Activated CD8-positive, alpha-beta memory T cell treated with anti-CD3 and anti-CD28 coated beads for 1 hour (primary cell): ENCODE data around the gene C5.
"Not testable (repeated sequence)": the region's sequence is repeated elsewhere in the genome, so short reads cannot be mapped to it uniquely, and the experiment has no call there.

Experiments
- DNase-seq, 2 donors: peaks; one replicate each; pipeline ENCODE4 v3.0.0-alpha.2; 2020; ENCODE audit warnings: low read depth in 1 of 2; ENCODE audit errors: extremely low read depth in 1 of 2

The C5 gene

DNA sequence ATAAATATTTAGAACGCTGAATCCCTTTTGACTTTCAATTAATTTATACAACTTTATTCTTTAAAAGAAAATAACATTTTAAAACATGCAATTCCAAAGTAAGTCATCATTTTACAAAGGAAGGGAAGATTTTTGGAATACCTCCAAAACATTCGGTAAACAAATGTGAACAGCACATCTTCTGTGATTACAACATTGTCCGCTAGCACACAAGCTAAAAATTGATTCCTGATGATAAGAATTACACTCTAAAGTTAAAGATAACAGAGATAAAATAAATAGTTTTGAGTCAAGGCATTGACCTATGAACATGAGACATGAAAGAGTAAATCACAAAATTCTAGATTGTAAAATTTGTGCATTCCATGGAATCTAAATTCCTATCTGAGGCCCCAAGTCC is 67.2 kb downstream of the C5 start:
- DNase-seq = no peak

DNA sequence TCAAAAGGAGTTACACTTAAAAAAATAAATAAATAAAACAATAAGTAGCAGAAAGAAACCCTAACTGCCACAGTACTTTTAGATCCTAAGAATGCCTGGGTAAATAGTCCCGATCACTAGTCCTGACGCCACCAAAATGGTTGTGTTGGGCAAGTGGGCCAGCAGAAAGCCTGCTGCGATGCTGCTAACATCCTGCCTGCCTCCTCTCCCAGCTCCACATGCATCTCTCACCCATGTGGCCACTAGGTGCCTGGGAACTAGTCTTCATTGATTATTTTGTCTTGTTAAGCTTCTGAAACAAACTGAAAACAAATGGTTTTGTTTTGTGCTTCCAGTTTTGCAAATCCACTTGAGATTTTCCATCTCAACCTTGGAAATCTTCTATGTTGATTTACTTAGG is 69.1 kb downstream of the C5 start:
- no peak for DNase-seq

DNA sequence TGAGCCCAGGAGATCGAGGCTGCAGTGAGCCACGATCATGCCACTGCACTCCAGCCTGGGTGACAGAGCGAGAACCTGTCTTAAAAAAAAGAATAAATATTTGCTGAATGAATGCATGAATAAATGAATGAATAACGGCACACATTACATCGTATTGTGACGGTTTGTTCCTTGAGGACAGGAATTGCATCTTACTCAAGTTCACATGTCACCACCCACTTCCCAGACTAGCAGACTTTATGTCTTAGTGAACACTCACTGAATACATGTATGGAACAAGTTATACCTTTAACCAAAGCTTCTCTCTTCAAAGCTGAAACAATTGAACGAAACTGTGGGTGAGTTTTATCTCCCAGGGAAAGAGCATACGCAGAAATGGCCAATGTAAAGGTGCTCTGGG is 70.3 kb downstream of the C5 start:
- DNase-seq = no peak

DNA sequence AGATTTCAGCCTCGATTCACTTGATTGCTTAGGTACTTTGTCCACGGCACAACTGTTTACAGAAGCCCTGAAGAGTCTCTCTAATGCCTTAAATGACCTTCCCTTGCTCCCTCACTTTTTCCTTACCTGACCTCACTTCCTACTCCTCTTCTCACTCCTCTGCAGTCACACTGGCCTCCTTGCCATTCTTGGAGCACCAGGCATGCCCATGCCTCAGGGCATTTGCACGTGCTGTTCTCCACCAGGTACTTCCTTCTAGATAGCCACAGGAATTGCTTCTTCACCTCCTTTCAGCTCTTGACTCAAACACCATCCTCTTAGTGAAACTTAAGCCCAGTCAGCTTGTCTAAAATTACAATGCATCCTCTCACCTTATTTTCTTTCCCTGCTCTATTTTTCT is 71.1 kb downstream of the C5 start:
- DNase-seq = no peak

DNA sequence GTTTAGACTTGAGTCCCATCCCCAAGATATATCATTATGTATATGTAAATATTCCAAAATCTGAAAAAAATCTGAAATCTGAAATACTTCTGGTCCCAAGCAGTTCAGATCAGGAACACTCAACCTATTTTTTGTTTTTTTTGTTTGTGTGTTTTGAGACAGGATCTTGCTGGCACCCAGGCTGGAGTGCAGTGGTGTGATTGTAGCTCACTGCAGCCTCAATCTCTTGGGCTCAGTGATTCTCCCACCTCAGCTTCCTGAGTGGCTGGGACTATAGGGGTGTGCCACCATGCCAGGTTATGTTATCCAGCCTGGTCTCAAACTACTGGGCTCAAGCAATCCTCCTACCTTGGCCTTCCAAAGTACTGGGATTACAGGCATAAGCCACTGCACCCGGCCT is 72.8 kb downstream of the C5 start:
- no peak for DNase-seq

DNA sequence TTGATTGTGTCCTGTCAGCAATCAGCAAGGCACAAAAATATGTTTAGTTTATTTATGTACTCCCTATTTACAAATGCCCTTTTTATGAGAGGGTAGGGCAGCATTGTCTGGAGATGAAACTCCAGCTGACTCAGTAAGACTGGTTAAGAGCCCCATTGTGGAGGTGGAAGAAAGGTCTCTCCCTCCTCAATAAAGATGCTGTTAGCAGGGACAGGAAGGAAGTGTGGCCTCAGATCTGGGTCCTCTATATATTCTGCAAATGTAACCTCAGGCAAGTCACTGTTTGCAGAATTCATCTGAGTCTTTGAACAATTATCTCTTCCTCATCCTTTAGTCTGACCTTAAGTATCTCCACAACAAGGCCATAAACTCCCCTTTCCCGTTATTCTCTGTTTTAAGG is 75.2 kb downstream of the C5 start:
- no peak for DNase-seq

DNA sequence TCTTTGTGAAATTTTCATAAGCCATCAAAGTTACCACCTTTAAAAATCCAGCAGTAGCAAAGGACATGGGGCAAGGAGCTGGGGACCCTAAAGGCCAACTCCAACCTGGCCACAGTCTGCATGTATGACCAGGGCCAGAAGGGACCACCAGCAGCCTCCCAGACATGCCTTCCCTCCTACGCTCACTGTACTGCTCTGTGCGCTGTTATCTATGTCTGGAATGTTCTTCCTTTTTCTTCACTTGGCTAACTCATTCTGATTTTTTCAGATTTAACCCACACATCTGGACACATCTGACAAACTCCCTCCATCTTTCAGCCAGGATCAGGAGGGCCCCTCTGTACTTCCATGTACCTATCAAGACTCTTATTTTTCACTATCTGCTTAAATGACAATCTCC is 75.9 kb downstream of the C5 start:
- DNase-seq = no peak

DNA sequence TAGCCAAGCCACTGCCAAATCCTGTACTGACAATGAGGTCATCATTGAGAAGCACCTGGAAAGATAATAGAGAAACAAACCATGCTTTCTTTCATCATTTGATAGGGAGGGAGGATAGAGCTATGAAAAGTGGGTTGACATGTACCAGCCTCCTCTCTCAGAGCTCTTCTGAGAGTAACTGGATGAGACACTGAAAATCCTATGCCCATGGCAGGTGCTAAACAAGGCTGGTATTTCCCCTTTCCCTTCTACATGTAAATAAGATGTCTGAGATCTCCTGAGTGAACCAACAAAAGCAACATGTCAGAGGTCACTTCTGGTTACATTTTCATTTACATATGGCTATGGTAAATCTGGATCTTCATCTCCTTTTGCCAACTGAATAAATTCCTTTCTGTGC is 78.1 kb downstream of the C5 start:
- no peak for DNase-seq

DNA sequence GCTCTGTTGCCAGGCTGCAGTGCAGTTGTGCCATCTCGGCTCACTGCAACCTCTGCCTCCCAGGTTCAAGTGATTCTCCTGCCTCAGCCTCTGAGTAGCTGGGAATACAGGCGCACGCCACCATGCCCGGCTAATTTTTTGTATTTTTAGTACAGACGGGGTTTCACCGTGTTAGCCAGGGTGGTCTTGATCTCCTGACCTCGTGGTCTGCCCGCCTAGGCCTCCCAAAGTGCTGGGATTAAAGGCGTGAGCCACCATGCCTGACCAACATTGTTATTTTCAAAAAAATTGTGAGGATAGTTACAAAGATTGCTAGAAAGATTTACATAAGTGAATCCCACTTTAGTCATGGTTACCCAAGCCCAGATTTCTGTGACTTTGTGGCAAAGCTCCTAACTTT is 78.6 kb downstream of the C5 start:
- not testable (repeated sequence) for DNase-seq

DNA sequence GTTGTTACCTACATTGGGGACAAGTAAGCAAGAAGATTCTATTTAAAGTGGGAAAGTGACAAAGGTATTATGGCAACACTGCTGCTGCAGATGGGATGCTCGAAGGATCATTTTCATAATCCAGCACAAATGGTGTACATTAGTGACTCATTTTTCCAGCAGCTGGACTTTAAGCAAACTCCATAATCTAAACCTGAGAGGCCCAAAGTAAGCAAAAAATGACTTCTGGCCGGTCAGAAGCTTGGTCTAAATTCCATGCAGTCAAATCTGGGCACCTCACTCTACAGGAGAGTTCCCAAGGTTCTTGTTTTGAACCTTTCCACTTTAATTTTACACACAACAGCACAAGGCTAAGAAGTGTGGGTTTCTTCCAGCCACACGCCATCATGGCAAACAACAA is 79.8 kb downstream of the C5 start:
- DNase-seq = no peak

DNA sequence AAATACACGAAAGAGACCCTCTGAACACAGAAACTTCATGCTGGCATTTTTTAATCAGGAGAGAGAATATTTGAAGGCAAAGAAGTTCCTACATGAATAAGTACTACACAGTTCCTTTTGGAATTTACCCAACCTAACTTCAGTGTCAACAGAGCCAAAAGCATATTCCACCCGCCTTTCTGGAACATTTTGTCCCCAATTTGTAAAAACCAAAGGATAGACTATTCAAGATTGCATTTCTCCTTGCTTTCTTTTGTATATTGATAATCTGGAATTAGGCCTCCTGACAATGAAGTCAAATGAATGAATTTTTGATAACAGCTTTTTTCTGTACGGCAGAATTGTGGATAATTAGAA is 84.1 kb downstream of the C5 start:
- no peak for DNase-seq

DNA sequence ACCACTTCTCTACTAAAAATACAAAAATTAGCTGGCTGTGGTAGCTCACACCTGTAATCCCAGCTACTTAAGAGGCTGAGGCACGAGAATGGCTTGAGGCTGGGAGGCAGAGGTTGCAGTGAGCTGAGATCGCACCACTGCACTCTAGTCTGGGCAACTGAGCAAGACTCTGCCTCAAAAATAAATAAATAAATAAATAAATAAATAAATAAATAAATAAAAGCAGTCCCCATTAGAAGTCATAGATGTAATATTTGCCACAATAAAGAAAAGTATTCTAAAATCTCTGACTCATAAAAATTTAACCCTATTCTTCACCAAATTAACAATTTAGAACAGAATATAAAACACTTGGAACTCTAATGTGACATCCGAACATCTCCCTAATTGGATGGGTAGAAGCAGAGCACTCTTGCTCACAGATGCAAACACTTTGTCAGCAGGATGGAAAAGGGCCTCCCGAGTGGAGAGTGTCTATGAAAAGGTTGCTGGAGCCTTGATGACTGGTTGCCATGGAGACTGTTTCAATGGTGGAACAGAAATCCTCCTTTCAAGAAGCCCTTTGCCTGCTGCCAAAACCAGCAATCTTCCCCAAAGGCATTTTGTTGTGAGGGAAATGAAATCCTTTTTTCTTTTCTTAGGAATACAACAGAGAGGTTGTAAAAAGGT is 84.6 kb downstream of the C5 start:
- no peak for DNase-seq

DNA sequence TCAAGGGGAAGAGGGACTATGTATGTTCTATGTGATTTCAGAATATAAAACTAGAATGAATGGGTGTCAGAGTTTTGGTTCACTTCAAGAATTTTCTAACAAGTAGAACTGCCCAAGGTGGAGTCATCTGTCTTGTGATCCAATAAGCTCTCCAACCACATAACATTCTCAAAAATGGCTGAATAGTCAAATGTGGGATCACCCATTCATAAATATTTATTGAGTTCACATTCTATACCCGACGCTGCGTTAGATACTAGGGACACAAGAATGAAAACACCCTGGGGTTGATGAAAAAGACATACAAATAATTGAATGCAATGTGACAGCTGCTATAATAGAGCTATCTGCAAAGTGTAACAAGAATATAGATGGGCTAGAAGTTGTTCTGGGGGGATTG is 88.1 kb downstream of the C5 start:
- no peak for DNase-seq

DNA sequence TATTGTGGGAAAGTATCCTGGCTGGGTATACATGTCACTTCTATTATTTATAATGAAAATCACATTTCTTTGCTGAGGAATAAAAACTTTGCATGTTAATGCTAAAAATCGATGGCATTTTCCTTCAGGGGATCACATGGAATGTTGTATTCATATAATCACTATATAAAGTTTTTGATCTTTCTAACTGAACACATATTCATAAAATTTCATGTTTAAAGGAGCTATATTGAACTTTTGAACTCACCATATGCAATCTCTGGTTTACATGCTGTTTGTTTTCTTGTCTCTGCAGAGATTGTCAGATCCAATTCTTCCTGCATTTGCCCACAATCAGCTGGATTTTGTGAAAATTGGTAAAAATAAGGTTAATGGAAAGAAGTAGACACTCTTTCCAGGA is 90.1 kb downstream of the C5 start:
- no peak for DNase-seq

DNA sequence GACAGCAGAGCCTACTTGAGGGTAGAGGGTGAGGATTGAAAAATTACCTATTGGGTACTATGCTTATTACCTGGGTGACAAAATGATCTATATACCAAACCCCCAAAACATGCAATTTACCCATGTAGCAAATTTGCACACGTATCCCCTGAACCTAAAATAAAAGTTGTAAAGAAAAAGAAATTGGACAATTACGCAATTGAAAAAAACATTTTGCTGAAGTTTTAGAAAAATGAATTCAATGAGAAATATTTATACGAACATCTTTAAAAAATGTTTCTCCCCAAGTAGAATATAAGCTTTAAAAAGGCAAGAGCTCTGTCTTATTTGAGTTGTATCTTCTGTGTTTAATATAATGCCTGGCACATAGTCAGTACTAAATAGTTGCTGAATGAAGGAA is 93.2 kb downstream of the C5 start:
- DNase-seq = no peak

DNA sequence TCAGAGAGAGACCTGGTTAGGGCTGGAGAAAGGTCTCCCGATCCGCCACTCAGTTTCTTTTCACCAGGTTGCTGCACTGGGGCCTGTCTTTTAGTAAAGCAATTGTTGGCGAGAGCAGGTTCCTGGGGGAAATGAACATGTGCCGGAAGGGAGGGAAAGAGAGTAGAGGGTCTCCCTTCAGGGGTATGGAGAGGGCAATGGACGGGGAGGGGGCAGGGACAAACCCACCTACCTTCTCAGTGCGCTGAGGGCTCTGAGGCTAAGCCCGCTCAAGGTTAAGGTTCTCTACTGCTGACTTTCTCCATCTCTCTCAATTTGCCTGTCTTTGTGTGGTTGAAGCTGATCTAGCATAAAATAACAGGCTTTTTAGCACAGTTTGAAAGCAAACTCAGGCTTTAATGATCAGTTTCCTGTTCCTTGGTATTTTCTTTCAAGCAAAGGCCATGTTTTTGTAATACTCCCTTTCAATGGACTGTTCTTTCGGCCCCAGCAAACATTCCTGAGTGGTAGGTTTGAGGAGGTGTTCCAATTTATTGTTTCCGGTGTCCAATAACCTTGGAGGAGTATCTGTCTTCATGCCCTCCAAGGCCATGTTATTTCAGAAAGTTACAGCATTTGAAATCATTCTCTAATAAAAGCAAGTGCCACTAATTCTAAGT is 98.0 kb downstream of the C5 start:
- no peak for DNase-seq

DNA sequence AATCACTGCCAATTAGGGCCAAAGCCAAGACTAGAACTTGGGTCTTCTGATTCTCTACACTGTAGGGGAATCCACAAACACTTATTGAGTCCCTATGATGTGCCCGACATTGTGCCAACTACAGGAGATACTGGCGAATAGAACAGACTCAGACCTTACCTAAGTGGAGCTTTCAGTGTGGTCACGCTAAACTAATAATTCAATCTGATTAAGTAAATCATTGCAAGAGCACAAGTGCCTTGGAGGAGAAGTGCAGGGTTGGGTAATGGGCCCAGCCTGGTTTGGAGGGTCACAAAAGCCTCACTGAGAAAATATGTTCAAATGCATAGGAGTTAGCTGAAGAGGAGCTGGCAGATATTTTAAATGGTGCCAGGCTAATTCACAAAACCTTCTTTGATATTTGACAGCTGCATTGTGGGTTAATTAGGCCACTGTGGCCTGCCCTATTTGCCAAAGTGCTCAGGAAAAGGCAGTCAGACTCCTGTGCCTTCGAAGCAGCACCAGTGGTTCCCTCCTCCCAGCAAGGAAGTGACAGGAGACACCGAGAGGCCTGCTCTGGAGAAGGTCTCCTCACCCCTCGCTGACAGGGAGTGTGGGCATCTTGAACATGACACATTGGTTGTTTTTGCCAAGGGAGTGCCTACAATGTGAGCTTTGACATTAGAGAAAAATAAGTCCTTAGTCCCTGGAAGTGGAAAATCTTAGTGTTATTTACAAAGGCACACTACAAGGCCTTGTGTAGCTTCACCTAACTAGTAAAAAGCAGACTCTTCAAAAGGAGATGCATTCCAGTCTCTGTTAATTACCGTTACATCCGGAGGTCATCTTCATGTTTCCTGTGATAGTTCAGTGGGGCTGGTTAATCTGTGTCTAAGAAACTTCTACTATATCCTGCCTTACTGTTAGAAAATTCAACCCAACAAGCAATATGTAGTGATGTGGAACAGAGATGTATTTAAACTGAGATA is 99.4 kb downstream of the C5 start:
- DNase-seq = no peak

DNA sequence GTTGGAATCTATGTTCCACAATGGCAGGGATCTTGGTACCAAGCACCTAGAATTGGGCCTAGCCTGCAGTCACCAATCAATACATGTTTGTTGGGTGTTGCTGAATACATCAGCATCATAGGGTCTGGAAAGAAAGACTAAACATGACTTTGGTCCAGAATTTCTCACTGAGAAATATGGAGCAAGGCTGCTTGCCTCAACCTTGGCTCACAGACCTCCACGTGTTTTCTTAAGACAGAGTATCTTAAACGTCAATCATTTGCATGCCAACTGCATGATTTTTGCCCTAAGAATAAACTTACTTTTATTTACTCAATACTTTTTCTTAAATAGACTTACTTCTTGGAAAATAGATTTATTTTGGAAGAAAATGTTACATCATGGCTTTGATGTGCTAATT is 100.8 kb downstream of the C5 start:
- DNase-seq = no peak

DNA sequence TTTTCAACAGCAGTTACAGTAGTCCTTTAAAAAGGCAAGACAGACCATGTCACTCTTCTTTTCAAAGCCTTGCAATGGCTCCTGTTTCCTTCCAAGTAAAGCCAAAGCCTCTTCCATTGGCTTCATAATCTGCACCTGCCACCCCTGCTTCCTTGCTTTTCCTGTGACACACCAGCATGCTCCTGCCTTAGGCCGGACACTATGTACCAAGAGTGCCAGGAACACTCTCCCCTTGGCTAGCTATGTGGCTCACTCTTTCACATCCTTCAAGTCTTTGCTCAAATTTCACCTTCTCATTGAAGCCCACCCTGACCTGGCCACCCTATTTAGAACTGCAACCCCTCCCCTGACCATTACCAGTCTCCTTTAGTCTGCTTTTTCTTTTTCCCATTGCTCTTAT is 101.3 kb downstream of the C5 start:
- no peak for DNase-seq

DNA sequence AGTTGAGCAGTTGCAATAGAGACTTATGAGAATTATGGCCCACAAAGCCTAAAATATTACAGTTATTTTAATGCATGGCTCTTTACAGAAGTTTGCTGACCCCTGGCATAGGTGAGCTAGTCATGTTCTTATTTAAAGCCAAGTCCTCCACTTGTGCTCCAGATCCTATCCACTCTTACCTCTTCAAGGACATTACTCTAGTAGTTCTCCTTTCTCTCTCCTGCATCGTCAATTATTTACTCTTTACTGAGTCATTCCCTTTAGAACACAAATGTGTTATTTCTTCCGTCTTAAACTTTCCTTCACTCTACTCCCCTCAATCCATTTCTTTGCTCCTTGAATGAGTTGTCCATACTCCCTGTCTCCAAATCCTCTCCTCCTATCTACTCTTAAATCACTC is 102.9 kb downstream of the C5 start:
- no peak for DNase-seq

DNA sequence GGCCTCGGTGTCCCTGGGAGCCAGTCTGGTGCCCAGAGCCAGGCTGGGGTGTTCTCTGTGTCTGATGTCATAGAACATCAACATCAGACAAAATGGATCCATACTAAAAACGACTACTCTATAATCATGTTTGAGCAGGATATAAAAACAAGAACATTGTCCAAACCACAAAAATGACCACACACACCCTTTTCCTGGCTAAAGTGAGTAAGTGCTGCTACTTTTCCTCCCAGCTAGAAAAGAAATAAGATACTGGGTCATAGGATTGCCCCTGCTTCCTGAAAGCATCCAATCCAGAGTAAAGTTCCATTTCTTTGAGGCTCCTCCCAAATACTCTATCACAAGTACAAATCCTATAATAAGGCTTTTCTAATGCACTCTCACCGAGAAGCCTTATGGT is 103.8 kb downstream of the C5 start:
- no peak for DNase-seq

DNA sequence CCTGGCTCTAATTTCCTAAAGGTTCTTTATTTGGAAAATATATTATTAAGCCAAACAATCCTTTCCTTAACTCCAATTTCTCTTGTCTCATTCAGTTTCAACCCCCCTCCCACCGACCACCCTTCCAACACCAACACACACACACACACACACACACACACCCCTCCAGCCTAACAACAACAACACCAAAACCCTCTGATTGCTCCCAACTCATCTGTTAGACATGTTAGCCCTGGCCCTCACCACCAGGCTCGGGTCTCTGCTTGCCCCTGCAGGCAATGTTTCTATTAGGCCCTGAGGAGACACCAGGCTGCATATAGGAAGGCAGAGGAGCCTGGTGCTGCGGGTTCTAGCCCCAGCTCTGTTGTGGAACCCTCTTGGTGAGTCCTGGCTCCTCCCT is 105.1 kb downstream of the C5 start:
- DNase-seq = no peak
